Panc1 (cell line): ENCODE results near the gene YWHAH. TPM values are rescaled to one million over a fixed set of nuclear protein-coding genes. Genes with fewer than 3 reads are reported as not detected.

Experiments used
- ATAC-seq: fragments of 200-7000 bp; cut with Tn5 transposase; 2 replicates; pipeline ENCODE4 v1.9.1; 2020; ENCODE audit warnings: mild to moderate bottlenecking, moderate library complexity
- BruUV-seq: library from RNA; stranded (reverse); fragments of 400-500 nt; replicated peaks from 2 replicates; lab custom pipeline; 2021; lab: Mats Ljungman, UMichigan
- CTCF ChIA-PET: fragments of 300-600 bp; sonication (Branson Sonifier 250); formaldehyde crosslinking; loops from one replicate; lab custom pipeline; 2022; ENCODE audit warnings: antibody characterized with exemption; lab: Charles Lee
- POLR2A ChIA-PET: fragments of 300-600 bp; sonication (Branson Sonifier 250); formaldehyde crosslinking; loops from one replicate; lab custom pipeline; 2022; ENCODE audit warnings: antibody characterized with exemption; lab: Charles Lee
- DNase-seq: peaks from one replicate; pipeline ENCODE4 v3.0.0-alpha.2; 2010; ENCODE audit warnings: low read depth, low spot score
- H3K27ac ChIP-seq: 2 replicates; pipeline ENCODE4 v1.5.1; 2011; ENCODE audit warnings: mild to moderate bottlenecking, low read length, inconsistent platforms
- H3K27me3 ChIP-seq: fragments of 200-500 bp; sonication (Bioruptor generic); 2 replicates; pipeline ENCODE4 v1.6.0; 2014; ENCODE audit warnings: low read length, inconsistent platforms; ENCODE audit not compliant: control insufficient read depth, insufficient read depth
- H3K36me3 ChIP-seq: fragments of 200-500 bp; sonication (Bioruptor generic); 2 replicates; pipeline ENCODE4 v1.5.1; 2014; ENCODE audit warnings: inconsistent platforms, mild to moderate bottlenecking, low read length, moderate library complexity; ENCODE audit not compliant: control insufficient read depth, insufficient read depth
- H3K4me1 ChIP-seq: 2 replicates; pipeline ENCODE4 v1.5.1; 2011; ENCODE audit warnings: inconsistent platforms, mild to moderate bottlenecking, low read length, moderate library complexity; ENCODE audit not compliant: control insufficient read depth, insufficient read depth
- H3K4me3 ChIP-seq, 2 experiments: 2 replicates each; pipeline ENCODE4 v1.5.1; 2011 to 2012; ENCODE audit warnings: low read depth in 2 of 2, low read length in 2 of 2, mild to moderate bottlenecking in 2 of 2, inconsistent platforms in 1 of 2, moderate library complexity in 1 of 2
- H3K9me3 ChIP-seq: fragments of 200-500 bp; sonication (Bioruptor generic); 2 replicates; pipeline ENCODE4 v1.5.1; 2014; ENCODE audit warnings: low read depth, mild to moderate bottlenecking, inconsistent platforms, low read length, moderate library complexity; ENCODE audit not compliant: control insufficient read depth, insufficient read depth
- POLR2AphosphoS5 ChIP-seq: IDR thresholded peaks from 2 replicates; pipeline ENCODE4 v1.6.1; 2012; ENCODE audit warnings: mild to moderate bottlenecking, low read depth, low read length, moderate library complexity
- REST ChIP-seq, 2 experiments: IDR thresholded peaks; 2 replicates each; pipeline ENCODE4 v1.6.1; 2011 to 2012; ENCODE audit warnings: low read depth in 2 of 2, control low read depth in 1 of 2, low read length in 1 of 2, mild to moderate bottlenecking in 1 of 2, moderate library complexity in 1 of 2; ENCODE audit not compliant: insufficient read depth in 1 of 2
- SIN3A ChIP-seq: IDR thresholded peaks from 2 replicates; pipeline ENCODE4 v1.6.1; 2012; ENCODE audit warnings: low read depth, mild to moderate bottlenecking, low read length, moderate library complexity, borderline replicate concordance; ENCODE audit not compliant: insufficient read depth
- TCF7L2 ChIP-seq: IDR thresholded peaks from 2 replicates; pipeline ENCODE4 v1.6.1; 2011; ENCODE audit warnings: mild to moderate bottlenecking, low read depth, low read length, inconsistent platforms
- in situ Hi-C: cut with HindIII; loops from 2 replicates; pipeline ENCODE4 v1.10.0; 2016; ENCODE audit warnings: low sequenced_read_pairs, low pct_unique_long_range_greater_than_20kb
- intact Hi-C: fragments of 100-400 bp; cut with micrococcal nuclease; formaldehyde crosslinking; loops from one replicate; pipeline ENCODE4 v1.10.0; 2022; ENCODE audit not compliant: unreplicated experiment
- total RNA-seq: library from RNA; stranded (reverse); gene quantifications from one replicate; pipeline ENCODE4 v1.2.1, GENCODE V29; 2021; ENCODE audit not compliant: unreplicated experiment
- TF ChIP-seq, protein P1 (sequence below): fragments of 450-650 bp; IDR thresholded peaks from 2 replicates; pipeline ENCODE4 v1.5.1; 2017; ENCODE audit warnings: mild to moderate bottlenecking

YWHAH gene
- total RNA-seq, 1 experiment from 2014 or later, result 138 TPM

DNA sequence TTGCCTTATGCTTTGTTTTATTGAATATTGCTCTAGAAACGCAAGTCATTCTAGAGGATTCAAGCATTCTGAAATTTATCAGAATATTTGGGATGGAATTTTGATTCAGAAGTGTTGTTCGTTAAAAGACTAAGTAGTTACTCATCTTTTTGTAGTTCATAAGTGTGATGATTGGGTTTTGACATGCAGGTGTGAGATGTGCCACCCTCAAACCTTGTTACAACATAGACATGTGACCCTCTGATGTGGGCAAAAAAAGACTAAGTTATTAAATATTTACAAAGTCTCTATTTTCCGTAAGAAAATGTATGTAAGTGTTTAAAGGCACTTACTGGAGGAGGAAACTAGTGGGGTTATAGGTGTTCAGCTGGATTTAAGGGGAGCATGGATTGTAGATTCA is 8.9 kb downstream of the YWHAH start:
- POLR2A ChIA-PET, result no interaction called here
- in situ Hi-C loops, result loop anchor here (25.0 kb wide), 1 partner anchor 241 kb away; no protein-coding TSS in a partner anchor
- no TSS peak for BruUV-seq

GRCh38 chr22:31954535-31955523 is 10.5 kb downstream of the YWHAH start:
- in situ Hi-C loops, result loop anchor here (25.0 kb wide), 1 partner anchor 243 kb away; no protein-coding TSS in a partner anchor
- no peak for ATAC-seq
- intact Hi-C loops, result no loop called here
- H3K36me3 ChIP-seq, result peaks cover 14% of the 10 kb centered on the region
- no peak overlapping the region for H3K27ac ChIP-seq
- BruUV-seq, result no TSS peak
- peaks cover 18% of the 10 kb centered on the region for H3K4me1 ChIP-seq
- no peak for DNase-seq
- H3K27me3 ChIP-seq, result no peaks in the 10 kb centered on the region
- no peak overlapping the region for H3K4me3 ChIP-seq
- ChIA-PET POLR2A (no interaction called here), CTCF (interaction anchor here (0.7 kb wide), 1 partner anchor 204 kb away, joined by 3 read pairs; no protein-coding TSS in a partner anchor)
- H3K9me3 ChIP-seq, result no peaks in the 10 kb centered on the region
- TF ChIP-seq, protein P1, sequence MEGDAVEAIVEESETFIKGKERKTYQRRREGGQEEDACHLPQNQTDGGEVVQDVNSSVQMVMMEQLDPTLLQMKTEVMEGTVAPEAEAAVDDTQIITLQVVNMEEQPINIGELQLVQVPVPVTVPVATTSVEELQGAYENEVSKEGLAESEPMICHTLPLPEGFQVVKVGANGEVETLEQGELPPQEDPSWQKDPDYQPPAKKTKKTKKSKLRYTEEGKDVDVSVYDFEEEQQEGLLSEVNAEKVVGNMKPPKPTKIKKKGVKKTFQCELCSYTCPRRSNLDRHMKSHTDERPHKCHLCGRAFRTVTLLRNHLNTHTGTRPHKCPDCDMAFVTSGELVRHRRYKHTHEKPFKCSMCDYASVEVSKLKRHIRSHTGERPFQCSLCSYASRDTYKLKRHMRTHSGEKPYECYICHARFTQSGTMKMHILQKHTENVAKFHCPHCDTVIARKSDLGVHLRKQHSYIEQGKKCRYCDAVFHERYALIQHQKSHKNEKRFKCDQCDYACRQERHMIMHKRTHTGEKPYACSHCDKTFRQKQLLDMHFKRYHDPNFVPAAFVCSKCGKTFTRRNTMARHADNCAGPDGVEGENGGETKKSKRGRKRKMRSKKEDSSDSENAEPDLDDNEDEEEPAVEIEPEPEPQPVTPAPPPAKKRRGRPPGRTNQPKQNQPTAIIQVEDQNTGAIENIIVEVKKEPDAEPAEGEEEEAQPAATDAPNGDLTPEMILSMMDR, result no peak
- TF ChIP-seq TCF7L2 (no peak), POLR2AphosphoS5 (no peak), SIN3A (no peak), REST (IDR thresholded peaks at IDR 0.05; ENCODE audit: insufficient read depth in 1 of 2, low read depth in 2 of 2, low read length in 1 of 2) (no peak)

More for the DNA sequence above, 8.9 kb downstream of the YWHAH start:
- Histone ChIP-seq H3K4me1 (peaks cover 18% of the 10 kb centered on the region), H3K27me3 (no peaks in the 10 kb centered on the region), H3K27ac (no peak overlapping the region), H3K4me3 (no peak overlapping the region), H3K9me3 (no peaks in the 10 kb centered on the region), H3K36me3 (peaks cover 14% of the 10 kb centered on the region)
- intact Hi-C loops, result no loop called here
- DNase-seq (no peak), ATAC-seq (no peak)
- CTCF ChIA-PET, result no interaction called here
- no peak for TF ChIP-seq REST (IDR thresholded peaks at IDR 0.05; ENCODE audit: insufficient read depth in 1 of 2, low read depth in 2 of 2, low read length in 1 of 2)
- TF ChIP-seq TCF7L2, result no peak
- no peak for TF ChIP-seq SIN3A
- TF ChIP-seq POLR2AphosphoS5, result no peak
- TF ChIP-seq, protein P1, result no peak
